MM.1S (cell line): ENCODE results near the gene PRSS21.

Experiments
- EZH2 ChIP-seq: fragments of 300-600 bp; sonication (generic); optimal IDR thresholded peaks from 2 replicates; pipeline ENCODE3; 2017; ENCODE audit warnings: low read depth, mild to moderate bottlenecking, antibody characterized with exemption, low read length, mixed read lengths
- TF ChIP-seq, protein P1 (sequence below): fragments of 300-600 bp; sonication (generic); IDR thresholded peaks from 2 replicates; pipeline ENCODE4 v1.5.1; 2016; ENCODE audit warnings: antibody characterized with exemption, low read length, mixed read lengths

DNA sequence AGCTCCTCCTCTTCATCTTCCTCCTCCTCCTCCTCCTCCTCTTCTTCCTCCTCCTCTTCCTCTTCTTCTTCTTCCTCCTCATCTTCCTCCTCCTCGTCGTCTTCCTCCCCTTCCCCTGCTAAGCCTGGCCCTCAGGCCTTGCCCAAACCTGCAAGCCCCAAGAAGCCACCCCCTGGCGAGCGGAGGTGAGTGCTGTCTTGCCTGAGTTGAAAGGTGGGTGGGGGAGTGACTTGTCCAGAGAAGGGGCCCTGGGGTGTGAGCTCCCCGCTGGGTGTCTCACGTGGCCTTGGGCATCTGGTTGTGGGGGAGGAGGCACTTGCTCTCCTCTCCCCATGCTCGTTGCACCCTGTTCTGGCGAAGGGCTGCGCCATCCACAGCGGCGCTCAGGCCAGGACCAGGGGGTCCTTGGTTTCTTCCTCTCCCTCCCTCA lies 47.9 kb upstream of the PRSS21 start:
- TF ChIP-seq, protein P1, sequence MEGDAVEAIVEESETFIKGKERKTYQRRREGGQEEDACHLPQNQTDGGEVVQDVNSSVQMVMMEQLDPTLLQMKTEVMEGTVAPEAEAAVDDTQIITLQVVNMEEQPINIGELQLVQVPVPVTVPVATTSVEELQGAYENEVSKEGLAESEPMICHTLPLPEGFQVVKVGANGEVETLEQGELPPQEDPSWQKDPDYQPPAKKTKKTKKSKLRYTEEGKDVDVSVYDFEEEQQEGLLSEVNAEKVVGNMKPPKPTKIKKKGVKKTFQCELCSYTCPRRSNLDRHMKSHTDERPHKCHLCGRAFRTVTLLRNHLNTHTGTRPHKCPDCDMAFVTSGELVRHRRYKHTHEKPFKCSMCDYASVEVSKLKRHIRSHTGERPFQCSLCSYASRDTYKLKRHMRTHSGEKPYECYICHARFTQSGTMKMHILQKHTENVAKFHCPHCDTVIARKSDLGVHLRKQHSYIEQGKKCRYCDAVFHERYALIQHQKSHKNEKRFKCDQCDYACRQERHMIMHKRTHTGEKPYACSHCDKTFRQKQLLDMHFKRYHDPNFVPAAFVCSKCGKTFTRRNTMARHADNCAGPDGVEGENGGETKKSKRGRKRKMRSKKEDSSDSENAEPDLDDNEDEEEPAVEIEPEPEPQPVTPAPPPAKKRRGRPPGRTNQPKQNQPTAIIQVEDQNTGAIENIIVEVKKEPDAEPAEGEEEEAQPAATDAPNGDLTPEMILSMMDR = no peak
- TF ChIP-seq EZH2 = no peak
